Muscle layer of colon (tissue), 2 donors: ENCODE data around the gene SNX22.

ENCODE experiments used
- H3K27ac ChIP-seq: one replicate; pipeline ENCODE4 v1.7.0; 2013; ENCODE audit warnings: low read depth, mild to moderate bottlenecking, low read length, moderate library complexity
- H3K27me3 ChIP-seq, 2 donors: one replicate each; pipeline ENCODE4 v1.7.0; 2013; ENCODE audit warnings: low read length in 2 of 2, mild to moderate bottlenecking in 2 of 2; ENCODE audit not compliant: insufficient read depth in 2 of 2, control insufficient read depth in 1 of 2
- H3K36me3 ChIP-seq: one replicate; pipeline ENCODE4 v1.7.0; 2013; ENCODE audit warnings: mild to moderate bottlenecking, low read length; ENCODE audit not compliant: insufficient read depth
- H3K4me1 ChIP-seq: one replicate; pipeline ENCODE4 v1.7.0; 2013; ENCODE audit warnings: mild to moderate bottlenecking, low read length; ENCODE audit not compliant: insufficient read depth
- H3K4me3 ChIP-seq, 2 donors: one replicate each; pipeline ENCODE4 v1.7.0; 2013; ENCODE audit warnings: low read length in 2 of 2, low read depth in 1 of 2, mild to moderate bottlenecking in 1 of 2, moderate library complexity in 1 of 2
- H3K9ac ChIP-seq: one replicate; pipeline ENCODE4 v1.7.0; 2013; ENCODE audit warnings: low read length
- H3K9me3 ChIP-seq: one replicate; pipeline ENCODE4 v1.7.0; 2013; ENCODE audit warnings: mild to moderate bottlenecking, low read length
- donor health status: abdominal sarcoma.
- donor health status: Adenocarcinoma of cecum.

SNX22 gene

DNA sequence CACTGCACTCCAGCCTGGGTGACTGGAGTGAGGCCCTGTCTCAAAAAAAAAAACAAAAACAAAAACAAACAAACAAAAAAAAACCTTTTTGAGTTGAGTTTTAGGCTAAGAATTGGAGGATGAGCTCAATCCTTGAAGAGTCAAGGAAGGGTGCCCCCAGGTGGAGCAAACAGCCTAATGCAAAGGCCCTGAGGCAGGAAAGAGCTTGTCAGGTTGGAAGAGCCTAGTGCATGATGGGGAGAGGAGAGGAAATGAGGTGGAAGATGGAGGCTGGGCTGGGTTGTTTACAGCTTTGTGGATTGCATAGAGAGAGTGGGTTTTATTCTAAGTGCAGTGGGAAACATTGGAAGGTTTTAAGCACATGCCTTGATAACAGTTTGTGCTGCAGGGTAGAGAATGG is 2.1 kb upstream of the SNX22 start:
- Histone ChIP-seq H3K9ac (no peak overlapping the region), H3K4me1 (peaks cover 17% of the 10 kb centered on the region), H3K27me3 (peaks cover 14 to 24% of the 10 kb centered on the region in 2 donors), H3K9me3 (no peaks in the 10 kb centered on the region), H3K36me3 (peaks cover 14% of the 10 kb centered on the region), H3K4me3 (no peak overlapping the region), H3K27ac (no peak overlapping the region)

DNA sequence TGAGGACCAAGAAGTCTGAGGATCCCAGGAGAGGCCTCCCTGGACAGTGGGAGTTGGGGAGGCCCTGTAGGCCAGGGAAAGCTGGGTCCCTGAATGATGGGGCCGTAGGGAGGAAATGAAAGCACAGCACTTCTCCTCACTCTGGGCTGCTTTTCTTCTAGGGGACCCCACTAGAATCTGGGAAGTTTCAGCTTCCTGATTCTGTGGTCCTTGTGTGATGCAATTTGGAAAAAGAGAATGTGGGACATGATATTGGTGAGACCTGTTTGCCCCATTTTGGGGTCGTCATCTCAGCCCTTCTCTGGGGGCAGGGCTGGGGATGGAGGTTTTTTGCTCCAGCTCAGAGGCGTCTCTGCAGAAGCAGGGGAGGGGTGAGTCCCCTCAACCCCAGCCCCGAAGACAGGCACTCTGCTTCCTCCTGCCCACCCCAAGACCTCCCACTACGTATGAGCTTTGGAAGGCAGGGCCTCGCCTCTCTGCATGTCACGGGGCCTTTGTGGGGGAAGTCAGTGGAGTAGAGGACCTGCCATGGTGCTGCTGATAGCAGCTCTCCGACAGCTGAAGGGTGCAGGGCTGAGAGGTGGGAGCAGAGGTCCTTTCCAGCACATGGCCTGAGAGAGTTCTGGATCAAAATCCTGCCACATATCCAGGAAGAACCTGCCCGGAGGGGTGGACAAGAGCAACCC is 1.5 kb upstream of the SNX22 start:
- peaks cover 17% of the 10 kb centered on the region for H3K4me1 ChIP-seq
- peaks cover 14 to 24% of the 10 kb centered on the region in 2 donors for H3K27me3 ChIP-seq
- no peak overlapping the region for H3K27ac ChIP-seq
- no peak overlapping the region for H3K9ac ChIP-seq
- H3K4me3 ChIP-seq = no peak overlapping the region
- no peaks in the 10 kb centered on the region for H3K9me3 ChIP-seq
- H3K36me3 ChIP-seq = peaks cover 11% of the 10 kb centered on the region

DNA sequence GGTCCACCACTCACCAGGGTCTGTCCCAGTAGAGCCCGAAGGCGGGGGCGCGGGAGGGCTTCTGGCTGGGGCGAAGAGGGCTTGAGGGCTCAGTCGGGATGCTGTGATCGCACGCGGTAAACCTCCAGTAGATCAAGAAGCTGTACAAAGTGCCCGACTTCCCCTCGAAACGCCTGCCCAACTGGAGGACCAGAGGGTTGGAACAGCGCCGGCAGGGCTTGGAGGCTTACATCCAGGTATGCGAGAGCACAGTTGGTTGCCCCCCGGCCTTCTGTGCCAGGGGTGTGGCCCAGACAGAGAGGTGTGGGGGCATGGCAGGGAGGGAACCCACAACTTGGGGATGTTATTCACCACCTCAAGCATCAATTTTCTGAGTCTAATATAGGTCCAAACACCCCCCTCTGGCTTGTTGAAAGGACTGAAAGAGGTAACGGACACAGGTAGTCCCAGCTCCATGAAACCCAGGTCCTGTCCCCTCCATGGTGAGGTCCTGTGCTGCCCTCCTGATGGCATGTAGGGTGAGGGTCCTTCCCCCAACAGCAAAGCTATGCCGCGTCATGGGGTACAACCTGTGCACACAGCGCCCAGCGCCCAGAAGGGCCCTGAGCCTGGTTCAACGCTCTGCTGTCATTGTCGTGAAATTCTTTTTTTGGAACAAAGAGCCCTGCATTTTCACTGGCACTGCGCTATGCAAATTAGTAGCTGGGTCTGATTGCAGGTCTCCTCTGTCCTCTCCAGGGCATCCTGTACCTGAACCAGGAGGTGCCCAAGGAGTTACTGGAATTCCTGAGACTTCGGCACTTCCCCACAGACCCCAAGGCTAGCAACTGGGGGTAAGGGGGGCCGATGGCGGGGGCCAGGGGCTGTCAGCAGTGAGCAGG is 1.2 kb downstream of the SNX22 start:
- Histone ChIP-seq H3K36me3 (peaks cover 36% of the 10 kb centered on the region), H3K4me3 (peak overlapping the region in 1 of 2 donors; percentile 27), H3K27ac (no peak overlapping the region), H3K27me3 (peaks cover 14 to 24% of the 10 kb centered on the region in 2 donors), H3K9ac (no peak overlapping the region), H3K4me1 (peaks cover 17% of the 10 kb centered on the region), H3K9me3 (no peaks in the 10 kb centered on the region)

DNA sequence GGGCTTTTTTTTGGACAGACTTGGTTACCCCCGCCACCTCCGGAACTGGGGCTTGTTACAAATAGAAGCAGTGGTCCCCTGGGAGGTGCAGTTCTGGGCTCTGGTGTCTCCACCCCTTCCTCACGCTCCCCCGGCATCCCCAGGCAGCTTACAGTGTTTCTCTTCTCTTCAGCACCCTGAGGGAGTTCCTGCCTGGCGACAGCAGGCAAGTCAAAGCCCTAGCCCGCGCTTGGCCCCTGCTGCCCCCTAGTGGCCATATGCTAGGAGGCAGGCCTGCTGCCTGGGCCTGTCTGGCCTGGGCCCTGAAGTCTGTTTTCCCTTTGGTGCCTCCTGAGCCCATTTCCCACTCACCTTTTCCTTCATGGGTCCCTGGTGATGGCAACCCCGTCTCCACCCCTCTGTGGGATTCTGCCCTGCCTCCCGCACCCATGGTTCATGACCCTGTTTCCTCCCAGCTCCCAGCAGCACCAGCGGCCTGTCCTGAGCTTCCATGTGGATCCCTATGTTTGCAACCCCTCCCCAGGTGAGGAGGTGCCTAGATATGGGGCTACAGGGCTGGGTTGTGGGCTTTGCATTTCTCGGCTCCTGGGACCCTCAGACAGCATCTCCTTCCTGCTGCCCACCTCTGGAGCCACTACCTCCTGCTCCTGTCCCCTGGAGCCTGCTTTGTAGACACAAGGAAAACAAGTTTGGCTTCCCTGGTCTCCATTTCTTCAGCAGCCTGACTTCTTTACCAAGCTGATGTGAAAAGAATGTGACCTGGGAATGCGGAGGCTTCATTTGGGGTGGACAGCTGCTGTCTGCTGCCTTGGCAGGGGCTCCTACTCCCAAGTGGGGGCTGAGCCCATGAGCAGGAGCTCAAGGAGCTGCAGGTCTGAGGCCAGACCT is 2.2 kb downstream of the SNX22 start:
- H3K9me3 ChIP-seq = no peaks in the 10 kb centered on the region
- H3K27ac ChIP-seq = peak overlapping the region; percentile 24
- no peak overlapping the region for H3K9ac ChIP-seq
- peaks cover 19% of the 10 kb centered on the region for H3K4me1 ChIP-seq
- peaks cover 14 to 24% of the 10 kb centered on the region in 2 donors for H3K27me3 ChIP-seq
- H3K4me3 ChIP-seq = no peak overlapping the region
- H3K36me3 ChIP-seq = peaks cover 45% of the 10 kb centered on the region

DNA sequence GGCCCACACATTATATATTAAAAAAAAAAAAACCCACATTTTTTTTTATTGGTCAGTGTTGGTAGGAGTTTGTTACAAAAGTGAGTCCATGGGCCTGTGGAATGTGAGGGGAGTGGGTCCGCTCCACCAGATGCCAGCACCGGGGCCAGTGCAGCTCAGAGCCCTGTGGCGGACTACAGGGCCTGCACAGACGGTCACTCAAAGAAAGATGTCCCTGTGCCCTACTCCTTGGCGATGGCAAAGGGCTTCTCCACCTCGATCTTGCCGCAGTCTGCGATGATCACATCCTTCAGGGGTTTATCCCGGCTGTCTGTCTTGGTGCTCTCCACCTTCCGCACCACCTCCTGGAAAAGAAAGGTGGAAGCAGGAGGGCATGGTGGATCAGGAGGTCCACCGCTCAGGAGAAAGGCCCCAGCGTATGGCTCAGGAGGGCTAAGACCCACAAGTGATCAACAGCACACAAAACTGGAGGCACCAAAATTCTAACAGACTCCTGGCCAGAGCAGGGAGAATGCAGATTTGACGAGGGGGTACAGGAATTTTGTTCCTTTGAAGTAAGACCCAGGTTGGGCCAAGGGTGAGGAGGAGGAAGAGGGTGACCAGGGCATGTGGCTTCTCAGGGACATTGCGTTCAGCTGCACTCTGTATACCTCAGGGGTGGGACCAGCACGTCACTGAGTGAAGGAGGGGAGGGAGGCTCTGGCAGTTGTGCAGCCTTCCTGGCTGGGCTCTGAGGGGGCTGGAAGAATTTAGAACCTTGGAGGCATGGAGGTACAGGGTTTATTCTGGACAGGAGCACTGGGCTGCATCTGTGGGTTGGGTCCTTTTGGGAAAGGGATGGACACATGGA is 4.5 kb downstream of the SNX22 start:
- Histone ChIP-seq H3K9ac (no peak overlapping the region), H3K27ac (no peak overlapping the region), H3K27me3 (peaks cover 12 to 23% of the 10 kb centered on the region in 2 donors), H3K4me1 (peaks cover 26% of the 10 kb centered on the region), H3K9me3 (no peaks in the 10 kb centered on the region), H3K4me3 (no peak overlapping the region), H3K36me3 (peaks cover 62% of the 10 kb centered on the region)

DNA sequence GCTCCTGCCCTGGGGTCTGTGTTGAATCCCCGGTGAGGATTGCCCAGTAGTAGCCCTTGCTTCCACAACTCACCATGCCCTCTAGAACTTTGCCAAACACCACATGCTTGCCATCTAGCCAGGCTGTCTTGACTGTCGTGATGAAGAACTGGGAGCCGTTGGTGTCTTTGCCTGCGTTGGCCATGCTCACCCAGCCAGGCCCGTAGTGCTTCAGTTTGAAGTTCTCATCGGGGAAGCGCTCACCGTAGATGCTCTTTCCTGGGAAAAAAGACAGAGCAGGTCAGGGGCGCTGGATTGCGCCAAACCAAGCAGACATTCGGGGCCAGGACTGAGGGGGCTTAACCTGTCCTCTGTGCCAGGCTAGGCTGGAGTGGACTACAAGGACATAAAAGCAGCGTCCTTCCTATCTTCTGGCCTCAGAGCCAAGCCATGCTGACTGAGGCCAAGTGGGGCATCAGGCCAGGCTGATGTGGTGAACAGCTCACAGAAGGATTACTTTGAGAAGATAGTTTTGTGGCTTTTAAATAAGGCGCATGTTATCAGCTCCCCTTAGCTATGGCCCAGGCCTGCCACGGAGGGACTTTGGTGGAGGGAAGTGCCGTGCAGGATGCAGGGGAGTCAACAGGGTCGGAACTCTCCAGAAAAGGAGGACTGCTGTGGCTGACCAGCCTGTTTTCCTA is 5.3 kb downstream of the SNX22 start:
- H3K4me1 ChIP-seq = peaks cover 31% of the 10 kb centered on the region
- H3K9me3 ChIP-seq = no peaks in the 10 kb centered on the region
- no peak overlapping the region for H3K27ac ChIP-seq
- no peak overlapping the region for H3K4me3 ChIP-seq
- H3K27me3 ChIP-seq = peaks cover 9 to 16% of the 10 kb centered on the region in 2 donors
- H3K9ac ChIP-seq = no peak overlapping the region
- peaks cover 63% of the 10 kb centered on the region for H3K36me3 ChIP-seq

DNA sequence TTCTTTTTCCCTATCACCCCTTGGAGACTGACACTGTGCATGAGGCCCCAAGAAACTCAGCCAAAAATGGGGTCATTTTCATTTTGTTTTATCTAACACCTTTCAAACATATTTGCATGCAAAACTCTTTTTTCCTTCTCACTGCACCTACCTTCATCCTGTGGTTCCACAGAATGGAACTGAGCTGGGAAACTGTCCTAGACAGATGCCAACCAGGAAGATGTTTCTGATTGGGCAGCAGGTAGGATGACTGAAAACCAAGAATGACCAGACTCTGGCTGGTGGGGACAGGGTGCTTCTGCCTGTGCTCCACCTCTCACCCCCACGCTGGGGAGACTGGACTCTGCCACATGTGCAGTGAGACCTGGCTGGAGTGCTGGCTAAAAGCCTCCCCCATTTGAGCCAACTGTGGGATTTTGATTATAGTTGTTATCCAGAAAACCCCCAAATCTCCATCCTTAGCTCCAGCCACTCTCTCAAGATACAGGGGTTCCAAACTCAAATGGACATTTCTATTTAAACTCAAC is 6.1 kb downstream of the SNX22 start:
- Histone ChIP-seq H3K9me3 (no peaks in the 10 kb centered on the region), H3K27me3 (peaks cover 4 to 7% of the 10 kb centered on the region in 2 donors), H3K4me3 (no peak overlapping the region), H3K27ac (no peak overlapping the region), H3K4me1 (peaks cover 37% of the 10 kb centered on the region), H3K36me3 (peaks cover 65% of the 10 kb centered on the region), H3K9ac (no peak overlapping the region)

DNA sequence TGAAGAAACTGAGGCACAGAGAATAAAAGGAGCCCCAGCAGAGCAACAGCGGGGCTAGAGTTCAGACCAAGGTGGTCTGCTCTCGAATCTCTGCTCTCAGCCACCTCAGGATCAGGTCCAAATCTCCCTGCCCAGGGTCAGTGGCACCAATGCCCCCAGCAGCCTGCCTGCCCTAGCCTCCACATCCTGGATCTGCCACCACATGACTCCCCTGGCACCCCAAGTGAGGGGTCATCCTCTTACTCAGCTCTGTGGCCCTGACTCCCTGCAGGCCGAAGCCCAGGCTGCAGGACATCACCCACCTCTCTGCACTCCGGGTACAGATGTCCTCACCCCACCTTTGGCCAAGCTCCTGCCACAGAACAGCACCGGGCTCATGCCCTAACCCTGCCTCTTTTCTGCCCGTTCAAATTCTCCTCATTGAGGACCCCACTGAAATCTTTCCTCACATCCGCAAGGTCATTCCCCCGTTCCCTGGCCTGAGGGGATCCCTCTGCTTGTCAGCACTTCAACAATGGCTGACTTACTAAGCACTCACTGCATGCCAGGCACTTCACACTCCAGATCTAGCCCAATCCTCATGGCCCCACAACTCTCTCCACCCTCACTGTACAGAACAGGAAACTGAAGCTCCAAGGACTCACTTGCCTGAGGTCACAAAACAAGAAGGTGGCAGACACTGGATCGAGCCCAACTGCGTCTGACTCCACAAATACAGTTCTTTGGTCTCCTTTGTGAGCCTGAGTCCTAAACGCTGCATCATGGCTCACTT is 7.0 kb downstream of the SNX22 start:
- peaks cover 65% of the 10 kb centered on the region for H3K36me3 ChIP-seq

DNA sequence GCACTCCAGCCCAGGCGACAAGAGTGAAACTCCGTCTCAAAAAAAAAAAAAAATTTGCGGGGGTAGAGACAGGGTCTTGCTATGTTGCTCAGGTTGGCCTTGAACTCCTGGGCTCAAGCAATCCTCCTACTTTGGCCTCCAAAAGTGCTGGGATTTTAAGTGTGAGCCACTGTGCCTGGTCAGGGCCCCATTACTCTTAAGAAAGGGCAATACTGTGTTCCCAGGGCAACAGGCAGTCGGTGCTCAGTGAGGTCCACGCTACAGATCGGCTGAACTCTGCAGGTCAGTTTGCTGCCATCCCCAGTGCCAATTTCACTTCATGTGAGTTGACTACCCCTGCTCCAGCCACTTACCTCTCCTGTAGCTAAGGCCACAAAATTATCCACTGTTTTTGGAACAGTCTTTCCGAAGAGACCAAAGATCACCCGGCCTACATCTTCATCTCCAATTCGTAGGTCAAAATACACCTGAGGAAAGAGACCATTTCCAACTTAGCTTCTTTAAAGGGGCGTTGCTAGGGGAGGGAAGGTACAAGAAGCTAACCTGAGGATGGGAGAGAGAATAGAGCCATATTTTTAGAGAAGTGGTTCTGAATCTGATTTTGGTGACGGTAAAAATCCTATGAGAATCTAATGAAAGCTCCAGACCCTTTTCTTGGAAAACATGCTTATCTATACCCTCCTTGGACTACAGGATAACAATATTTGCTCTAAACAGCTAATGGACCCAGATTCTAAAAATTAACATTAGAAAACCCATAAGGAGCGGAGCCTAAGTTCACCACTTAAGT is 10.4 kb downstream of the SNX22 start:
- H3K27ac ChIP-seq = peak overlapping the region; percentile 88
- peaks cover 29% of the 10 kb centered on the region for H3K4me1 ChIP-seq
- peaks cover 39% of the 10 kb centered on the region for H3K36me3 ChIP-seq
- peak overlapping the region; percentile 75 to 88 for H3K4me3 ChIP-seq
- H3K9me3 ChIP-seq = no peaks in the 10 kb centered on the region
- H3K9ac ChIP-seq = peak overlapping the region; percentile 50
- no peaks in the 10 kb centered on the region for H3K27me3 ChIP-seq

More for the DNA sequence above, 7.0 kb downstream of the SNX22 start:
- H3K9ac ChIP-seq = no peak overlapping the region
- no peak overlapping the region for H3K4me3 ChIP-seq
- H3K27me3 ChIP-seq = no peaks in the 10 kb centered on the region
- peaks cover 31% of the 10 kb centered on the region for H3K4me1 ChIP-seq
- no peaks in the 10 kb centered on the region for H3K9me3 ChIP-seq
- no peak overlapping the region for H3K27ac ChIP-seq
